HG02943 (cell line): ENCODE measurements around the gene PCSK6.
A peak's percentile ranks its signal among the peaks of the same experiment; 100 is the strongest.
"Not testable (repeated sequence)": the region's sequence is repeated elsewhere in the genome, so short reads cannot be mapped to it uniquely, and the experiment has no call there.

Source experiments
- ATAC-seq: cut with Tn5 transposase; IDR thresholded peaks from one replicate; pipeline ENCODE4 v1.9.1; 2021; ENCODE audit warnings: mild to moderate bottlenecking, low read depth, moderate library complexity; ENCODE audit not compliant: unreplicated experiment

Gene PCSK6

GRCh38 chr15:101296418-101297405, 192.8 kb downstream of the PCSK6 start:
- ATAC-seq, result no peak

GRCh38 chr15:101295607-101296161, 193.8 kb downstream of the PCSK6 start:
- ATAC-seq, result no peak

GRCh38 chr15:101294731-101295606, 194.5 kb downstream of the PCSK6 start, which contains the start of gene SNRPA1:
SNRPA1 (minus strand) TSS chr15:101295248; CDS start chr15:101295178, 70 bp downstream.
- peak; percentile 76 for ATAC-seq

- no peak for ATAC-seq
These were observed 196.4 kb downstream of the PCSK6 start for GRCh38 chr15:101293122-101293521.

- no peak for ATAC-seq
These were observed 200.5 kb downstream of the PCSK6 start for GRCh38 chr15:101288905-101289513.

- not testable (repeated sequence) for ATAC-seq
These were observed 202.2 kb downstream of the PCSK6 start for GRCh38 chr15:101287342-101287741.

GRCh38 chr15:101286471-101287114, 202.9 kb downstream of the PCSK6 start:
- no peak for ATAC-seq

GRCh38 chr15:101283931-101284330, 205.6 kb downstream of the PCSK6 start:
- ATAC-seq, result no peak

- ATAC-seq, result no peak
These were observed 209.5 kb downstream of the PCSK6 start for GRCh38 chr15:101280007-101280406.

- no peak for ATAC-seq
These were observed 211.5 kb downstream of the PCSK6 start for GRCh38 chr15:101277943-101278564.

GRCh38 chr15:101277038-101277822, 212.3 kb downstream of the PCSK6 start, which contains the start of gene SELENOS:
SELENOS (minus strand) TSS chr15:101277485; CDS start chr15:101277417, 68 bp downstream.
- peak; percentile 75 for ATAC-seq

GRCh38 chr15:101276501-101277037, 212.9 kb downstream of the PCSK6 start:
- ATAC-seq, result peak; percentile 48

- ATAC-seq, result no peak
These were observed 214.5 kb downstream of the PCSK6 start for GRCh38 chr15:101275018-101275417.

- no peak for ATAC-seq
These were observed 216.0 kb downstream of the PCSK6 start for GRCh38 chr15:101273534-101273933.

- no peak for ATAC-seq
These were observed 216.9 kb downstream of the PCSK6 start for GRCh38 chr15:101272584-101272983.

GRCh38 chr15:101269479-101270223, 219.9 kb downstream of the PCSK6 start:
- ATAC-seq, result no peak

- no peak for ATAC-seq
These were observed 222.0 kb downstream of the PCSK6 start for GRCh38 chr15:101267320-101268104.
